Tibial nerve (tissue), 3 donors: ENCODE results near the gene RPL23.

Experiments
- CTCF ChIP-seq, 5 experiments: fragments of 200-600 bp in 3 of 5; fragments of 450-650 bp in 2 of 5; sonication (generic) in 3 of 5; IDR thresholded peaks; one replicate each; pipeline ENCODE4 v1.5.1; 2016 to 2019; ENCODE audit warnings: antibody characterized with exemption in 5 of 5, mild to moderate bottlenecking in 3 of 5, moderate library complexity in 2 of 5
- POLR2A ChIP-seq, 2 donors: fragments of 450-650 bp; IDR thresholded peaks; one replicate each; pipeline ENCODE4 v1.6.1; 2017; ENCODE audit warnings: antibody characterized with exemption in 2 of 2, mild to moderate bottlenecking in 2 of 2, moderate library complexity in 2 of 2

GRCh38 chr17:38870259-38871165 lies 17.0 kb upstream of the RPL23 start:
- TF ChIP-seq POLR2A (IDR thresholded peaks at IDR 0.05) (no peak), CTCF (IDR thresholded peaks at IDR 0.05) (no peak)
